Neural cell (in vitro differentiated cells): ENCODE measurements around the gene CALHM6. TPM values are rescaled to one million over a fixed set of nuclear protein-coding genes. Genes with fewer than 3 reads are reported as not detected.

Experiments
- H2AFZ ChIP-seq: fragments of 200-600, 300-800 bp; sonication (generic), shearing (Covaris generic); 2 replicates; pipeline ENCODE4 v1.6.0; 2014; ENCODE audit warnings: low read depth, mild to moderate bottlenecking, antibody characterized with exemption, low read length, moderate library complexity
- H3F3A ChIP-seq: fragments of 200-600 bp; shearing (Covaris generic); 2 replicates; pipeline ENCODE4 v1.6.1; 2016; ENCODE audit warnings: mild to moderate bottlenecking, moderate library complexity, mixed read lengths, antibody characterized with exemption, low read length; ENCODE audit not compliant: insufficient read depth, poor library complexity, severe bottlenecking
- H3K27ac ChIP-seq: fragments of 200-600, 300-800 bp; sonication (generic), shearing (Covaris generic); 2 replicates; pipeline ENCODE4 v1.5.1; 2014; ENCODE audit warnings: mild to moderate bottlenecking, low read length, moderate library complexity
- H3K27me3 ChIP-seq: fragments of 300-800, 200-600 bp; sonication (generic), shearing (Covaris generic); 2 replicates; pipeline ENCODE4 v1.6.0; 2014; ENCODE audit warnings: mild to moderate bottlenecking, low read depth, low read length, moderate library complexity; ENCODE audit not compliant: insufficient read depth
- H3K36me3 ChIP-seq: fragments of 300-800, 200-600 bp; sonication (generic), shearing (Covaris generic); 2 replicates; pipeline ENCODE4 v1.5.1; 2014; ENCODE audit warnings: mild to moderate bottlenecking, antibody characterized with exemption, low read length, moderate library complexity; ENCODE audit not compliant: insufficient read depth
- H3K4me2 ChIP-seq: fragments of 300-800, 200-600 bp; sonication (generic), shearing (Covaris generic); 2 replicates; pipeline ENCODE4 v1.6.0; 2014; ENCODE audit warnings: mild to moderate bottlenecking, low read length
- H3K4me3 ChIP-seq: fragments of 300-800, 200-600 bp; sonication (generic), shearing (Covaris generic); 2 replicates; pipeline ENCODE4 v1.5.1; 2014; ENCODE audit warnings: mild to moderate bottlenecking, low read length, moderate library complexity
- H3K79me2 ChIP-seq: fragments of 200-600 bp; shearing (Covaris generic); replicated peaks from 2 replicates; pipeline ENCODE4 v1.6.0; 2014; ENCODE audit warnings: mild to moderate bottlenecking, low read length, moderate library complexity; ENCODE audit not compliant: insufficient read depth
- H3K9ac ChIP-seq: fragments of 300-800, 200-600 bp; sonication (generic), shearing (Covaris generic); 2 replicates; pipeline ENCODE4 v1.6.1; 2016; ENCODE audit warnings: mild to moderate bottlenecking, low read length, mixed read lengths
- H3K9me2 ChIP-seq: fragments of 200-600 bp; shearing (Covaris generic); 2 replicates; pipeline ENCODE4 v1.6.1; 2016; ENCODE audit warnings: mild to moderate bottlenecking, low read length, mixed read lengths; ENCODE audit not compliant: insufficient read depth
- H3K9me3 ChIP-seq: fragments of 200-600, 300-800 bp; sonication (generic), shearing (Covaris generic); 2 replicates; pipeline ENCODE4 v1.6.1; 2016; ENCODE audit warnings: mild to moderate bottlenecking, mixed run types, low read length, moderate library complexity, mixed read lengths
- H4K20me1 ChIP-seq: fragments of 200-600 bp; shearing (Covaris generic); 2 replicates; pipeline ENCODE4 v1.6.1; 2016; ENCODE audit warnings: mild to moderate bottlenecking, mixed run types; ENCODE audit not compliant: insufficient read depth
- EP300 ChIP-seq: fragments of 450-650 bp; conservative IDR thresholded peaks from 2 replicates; pipeline ENCODE4 v1.6.1; 2014; ENCODE audit warnings: antibody characterized with exemption, mild to moderate bottlenecking, moderate library complexity; ENCODE audit not compliant: poor library complexity, severe bottlenecking
- EZH2 ChIP-seq: fragments of 200-600, 300-800 bp; shearing (Covaris generic), sonication (generic); IDR thresholded peaks from 2 replicates; pipeline ENCODE4 v1.6.1; 2014; ENCODE audit warnings: antibody characterized with exemption, low read length, borderline replicate concordance, mild to moderate bottlenecking; ENCODE audit not compliant: insufficient read depth, poor library complexity, severe bottlenecking
- MXI1 ChIP-seq: fragments of 450-650 bp; conservative IDR thresholded peaks from 2 replicates; pipeline ENCODE4 v1.6.1; 2014; ENCODE audit warnings: antibody characterized with exemption, mild to moderate bottlenecking; ENCODE audit not compliant: poor library complexity, severe bottlenecking
- POLR2AphosphoS5 ChIP-seq: IDR thresholded peaks from 2 replicates; pipeline ENCODE4 v1.6.1; 2012
- RAD21 ChIP-seq: fragments of 450-650 bp; conservative IDR thresholded peaks from 2 replicates; pipeline ENCODE4 v1.6.1; 2014; ENCODE audit warnings: antibody characterized with exemption, mild to moderate bottlenecking, moderate library complexity
- SMC3 ChIP-seq: fragments of 450-650 bp; conservative IDR thresholded peaks from 2 replicates; pipeline ENCODE4 v1.6.1; 2014; ENCODE audit warnings: antibody characterized with exemption, mild to moderate bottlenecking, moderate library complexity; ENCODE audit not compliant: poor library complexity
- TAF1 ChIP-seq: IDR thresholded peaks from 2 replicates; pipeline ENCODE4 v1.6.1; 2012; ENCODE audit warnings: low read depth
- polyA plus RNA-seq: library from polyadenylated mRNA; depleted of rRNA; stranded (reverse); fragments of >200 nt; gene quantifications from 2 replicates; pipeline ENCODE4 v1.2.3, GENCODE V29; 2014
- TF ChIP-seq, protein P1 (sequence below): fragments of 450-650 bp; IDR thresholded peaks from 2 replicates; pipeline ENCODE4 v1.5.1; 2014; ENCODE audit warnings: antibody characterized with exemption, mild to moderate bottlenecking, moderate library complexity; ENCODE audit not compliant: poor library complexity, severe bottlenecking
- TF ChIP-seq, protein P2 (sequence below): IDR thresholded peaks from 2 replicates; pipeline ENCODE4 v1.6.1; 2012; ENCODE audit warnings: borderline replicate concordance

CALHM6 gene
- polyA plus RNA-seq, 1 donor from 2014 or later, result 12.0 TPM

DNA sequence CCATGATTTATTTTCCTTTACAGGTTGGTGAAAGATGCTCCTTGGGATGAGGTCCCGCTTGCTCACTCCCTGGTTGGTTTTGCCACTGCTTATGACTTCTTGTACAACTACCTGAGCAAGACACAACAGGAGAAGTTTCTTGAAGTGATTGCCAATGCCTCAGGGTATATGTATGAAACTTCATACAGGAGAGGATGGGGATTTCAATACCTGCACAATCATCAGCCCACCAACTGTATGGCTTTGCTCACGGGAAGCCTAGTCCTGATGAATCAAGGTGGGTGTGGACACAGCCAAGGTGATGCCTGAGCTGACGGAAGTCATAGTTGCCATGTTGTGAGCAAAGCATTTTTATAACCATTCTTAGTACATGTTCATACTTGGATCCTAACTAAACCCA, 34.6 kb upstream of the CALHM6 start:
- TF ChIP-seq RAD21, result no peak
- no peak for TF ChIP-seq EP300
- TF ChIP-seq, protein P1, sequence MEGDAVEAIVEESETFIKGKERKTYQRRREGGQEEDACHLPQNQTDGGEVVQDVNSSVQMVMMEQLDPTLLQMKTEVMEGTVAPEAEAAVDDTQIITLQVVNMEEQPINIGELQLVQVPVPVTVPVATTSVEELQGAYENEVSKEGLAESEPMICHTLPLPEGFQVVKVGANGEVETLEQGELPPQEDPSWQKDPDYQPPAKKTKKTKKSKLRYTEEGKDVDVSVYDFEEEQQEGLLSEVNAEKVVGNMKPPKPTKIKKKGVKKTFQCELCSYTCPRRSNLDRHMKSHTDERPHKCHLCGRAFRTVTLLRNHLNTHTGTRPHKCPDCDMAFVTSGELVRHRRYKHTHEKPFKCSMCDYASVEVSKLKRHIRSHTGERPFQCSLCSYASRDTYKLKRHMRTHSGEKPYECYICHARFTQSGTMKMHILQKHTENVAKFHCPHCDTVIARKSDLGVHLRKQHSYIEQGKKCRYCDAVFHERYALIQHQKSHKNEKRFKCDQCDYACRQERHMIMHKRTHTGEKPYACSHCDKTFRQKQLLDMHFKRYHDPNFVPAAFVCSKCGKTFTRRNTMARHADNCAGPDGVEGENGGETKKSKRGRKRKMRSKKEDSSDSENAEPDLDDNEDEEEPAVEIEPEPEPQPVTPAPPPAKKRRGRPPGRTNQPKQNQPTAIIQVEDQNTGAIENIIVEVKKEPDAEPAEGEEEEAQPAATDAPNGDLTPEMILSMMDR, result no peak
- TF ChIP-seq, protein P2, sequence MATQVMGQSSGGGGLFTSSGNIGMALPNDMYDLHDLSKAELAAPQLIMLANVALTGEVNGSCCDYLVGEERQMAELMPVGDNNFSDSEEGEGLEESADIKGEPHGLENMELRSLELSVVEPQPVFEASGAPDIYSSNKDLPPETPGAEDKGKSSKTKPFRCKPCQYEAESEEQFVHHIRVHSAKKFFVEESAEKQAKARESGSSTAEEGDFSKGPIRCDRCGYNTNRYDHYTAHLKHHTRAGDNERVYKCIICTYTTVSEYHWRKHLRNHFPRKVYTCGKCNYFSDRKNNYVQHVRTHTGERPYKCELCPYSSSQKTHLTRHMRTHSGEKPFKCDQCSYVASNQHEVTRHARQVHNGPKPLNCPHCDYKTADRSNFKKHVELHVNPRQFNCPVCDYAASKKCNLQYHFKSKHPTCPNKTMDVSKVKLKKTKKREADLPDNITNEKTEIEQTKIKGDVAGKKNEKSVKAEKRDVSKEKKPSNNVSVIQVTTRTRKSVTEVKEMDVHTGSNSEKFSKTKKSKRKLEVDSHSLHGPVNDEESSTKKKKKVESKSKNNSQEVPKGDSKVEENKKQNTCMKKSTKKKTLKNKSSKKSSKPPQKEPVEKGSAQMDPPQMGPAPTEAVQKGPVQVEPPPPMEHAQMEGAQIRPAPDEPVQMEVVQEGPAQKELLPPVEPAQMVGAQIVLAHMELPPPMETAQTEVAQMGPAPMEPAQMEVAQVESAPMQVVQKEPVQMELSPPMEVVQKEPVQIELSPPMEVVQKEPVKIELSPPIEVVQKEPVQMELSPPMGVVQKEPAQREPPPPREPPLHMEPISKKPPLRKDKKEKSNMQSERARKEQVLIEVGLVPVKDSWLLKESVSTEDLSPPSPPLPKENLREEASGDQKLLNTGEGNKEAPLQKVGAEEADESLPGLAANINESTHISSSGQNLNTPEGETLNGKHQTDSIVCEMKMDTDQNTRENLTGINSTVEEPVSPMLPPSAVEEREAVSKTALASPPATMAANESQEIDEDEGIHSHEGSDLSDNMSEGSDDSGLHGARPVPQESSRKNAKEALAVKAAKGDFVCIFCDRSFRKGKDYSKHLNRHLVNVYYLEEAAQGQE, result no peak
- TF ChIP-seq TAF1, result no peak
- TF ChIP-seq SMC3, result no peak
- no peak for TF ChIP-seq MXI1
- TF ChIP-seq POLR2AphosphoS5, result no peak
- no peak for TF ChIP-seq EZH2
- Histone ChIP-seq H3K9me2 (no peaks in the 10 kb centered on the region), H3K9ac (no peak overlapping the region), H3K27me3 (no peaks in the 10 kb centered on the region), H3K4me2 (no peak overlapping the region), H4K20me1 (no peaks in the 10 kb centered on the region), H3K36me3 (no peaks in the 10 kb centered on the region), H3K79me2 (no peaks in the 10 kb centered on the region), H3K4me3 (no peak overlapping the region), H3K9me3 (no peaks in the 10 kb centered on the region), H3K27ac (no peak overlapping the region), H3F3A (no peaks in the 10 kb centered on the region), H2AFZ (no peak overlapping the region)

DNA sequence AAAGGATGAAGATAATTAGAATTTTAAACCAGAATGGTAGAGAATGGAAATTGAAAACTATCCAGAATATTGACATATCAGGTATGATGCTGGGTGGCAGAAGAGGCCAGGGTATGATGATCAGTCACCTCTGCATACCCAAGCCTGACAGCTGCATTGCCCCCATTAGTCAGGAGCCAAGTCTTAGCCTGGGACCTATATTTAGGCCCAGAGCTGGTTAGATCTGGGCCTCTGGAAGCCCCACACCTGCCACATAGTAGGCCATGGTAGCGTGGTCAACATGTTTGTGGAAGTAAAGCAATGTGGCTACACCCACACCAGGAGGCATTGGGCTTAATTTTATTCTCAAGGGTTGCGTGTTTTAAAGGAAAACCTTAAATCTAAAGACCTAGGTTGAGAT, 32.1 kb upstream of the CALHM6 start:
- Histone ChIP-seq H3K4me2 (no peak overlapping the region), H2AFZ (no peak overlapping the region), H4K20me1 (no peaks in the 10 kb centered on the region)

More for the DNA sequence above, 32.1 kb upstream of the CALHM6 start:
- H3K79me2 ChIP-seq, result no peaks in the 10 kb centered on the region
- no peak overlapping the region for H3K27ac ChIP-seq
- no peaks in the 10 kb centered on the region for H3K9me3 ChIP-seq
- H3K9ac ChIP-seq, result no peak overlapping the region
- H3K27me3 ChIP-seq, result no peaks in the 10 kb centered on the region
- H3K9me2 ChIP-seq, result no peaks in the 10 kb centered on the region
- H3F3A ChIP-seq, result no peaks in the 10 kb centered on the region
- TF ChIP-seq, protein P2, result no peak
- TF ChIP-seq POLR2AphosphoS5 (no peak), EZH2 (no peak), MXI1 (no peak), RAD21 (no peak), TAF1 (no peak), EP300 (no peak)
- TF ChIP-seq, protein P1, result no peak
- H3K36me3 ChIP-seq, result no peaks in the 10 kb centered on the region
- no peak overlapping the region for H3K4me3 ChIP-seq
